ENCODE results near the gene COL1A1. TPM values are rescaled to one million over a fixed set of nuclear protein-coding genes. Genes with fewer than 3 reads are reported as not detected.

Gene COL1A1
- total and polyA plus RNA-seq, 2 experiments from 2014 or later, result 1,063 to 6,071 TPM

GRCh38 chr17:50152736-50153135 is 48.7 kb downstream of the COL1A1 start:
- Histone ChIP-seq H3K4me3 (no peak overlapping the region), H3K4me2 (peak overlapping the region; percentile 98), H2AFZ (peak overlapping the region; percentile 88)

GRCh38 chr17:50151937-50152547 is 49.4 kb downstream of the COL1A1 start:
- no peaks in the 10 kb centered on the region for H3K36me3 ChIP-seq (replicated peaks; ENCODE audit: insufficient read depth, low read depth)
- peak; percentile 91 for DNase-seq (ENCODE audit: low spot score)
- peak overlapping the region; percentile 21 for H3K4me3 ChIP-seq
- H4K20me1 ChIP-seq (ENCODE audit: insufficient read depth, poor library complexity, severe bottlenecking), result peaks cover 27% of the 10 kb centered on the region
- no peaks in the 10 kb centered on the region for H3K27me3 ChIP-seq
- H3K4me1 ChIP-seq (ENCODE audit: insufficient read depth), result peaks cover 21% of the 10 kb centered on the region
- no peaks in the 10 kb centered on the region for H3K9me2 ChIP-seq (replicated peaks; ENCODE audit: insufficient read depth)
- peak overlapping the region; percentile 88 for H2AFZ ChIP-seq
- peaks cover 36% of the 10 kb centered on the region for H3K79me2 ChIP-seq
- peak overlapping the region; percentile 98 for H3K4me2 ChIP-seq
- TF ChIP-seq CTCF (IDR thresholded peaks at IDR 0.05; ENCODE audit: poor library complexity) (no peak), EZH2phosphoT487 (IDR thresholded peaks at IDR 0.05; ENCODE audit: low read depth, severe bottlenecking, unreplicated experiment) (no peak), EZH2 (IDR thresholded peaks at IDR 0.05; ENCODE audit: borderline replicate concordance) (no peak)
- 6% methylated on average over 11 of the region's 12 CpGs for WGBS (ENCODE audit: low lambda C conversion rate, missing lambda C conversion rate)
- no peaks in the 10 kb centered on the region for H3K9me3 ChIP-seq (ENCODE audit: low read depth)
- H3K27ac ChIP-seq, result peak overlapping the region; percentile 83

More at GRCh38 chr17:50152736-50153135, 48.7 kb downstream of the COL1A1 start:
- peaks cover 20% of the 10 kb centered on the region for H4K20me1 ChIP-seq (ENCODE audit: insufficient read depth, poor library complexity, severe bottlenecking)
- H3K9me3 ChIP-seq (ENCODE audit: low read depth), result no peaks in the 10 kb centered on the region
- H3K4me1 ChIP-seq (ENCODE audit: insufficient read depth), result peaks cover 14% of the 10 kb centered on the region
- 81% methylated on average over 7 of the region's 7 CpGs for WGBS (ENCODE audit: low lambda C conversion rate, missing lambda C conversion rate)
- H3K79me2 ChIP-seq, result peaks cover 29% of the 10 kb centered on the region
- no peaks in the 10 kb centered on the region for H3K36me3 ChIP-seq (replicated peaks; ENCODE audit: insufficient read depth, low read depth)
- no peak for TF ChIP-seq EZH2phosphoT487 (IDR thresholded peaks at IDR 0.05; ENCODE audit: low read depth, severe bottlenecking, unreplicated experiment)
- no peak for TF ChIP-seq CTCF (IDR thresholded peaks at IDR 0.05; ENCODE audit: poor library complexity)
- no peak for TF ChIP-seq EZH2 (IDR thresholded peaks at IDR 0.05; ENCODE audit: borderline replicate concordance)
- no peak for DNase-seq (ENCODE audit: low spot score)
- H3K27me3 ChIP-seq, result no peaks in the 10 kb centered on the region
- H3K27ac ChIP-seq, result peak overlapping the region; percentile 83
- H3K9me2 ChIP-seq (replicated peaks; ENCODE audit: insufficient read depth), result no peaks in the 10 kb centered on the region

GRCh38 chr17:50151041-50151936 is 50.1 kb downstream of the COL1A1 start:
- Histone ChIP-seq H3K36me3 (replicated peaks; ENCODE audit: insufficient read depth, low read depth) (no peaks in the 10 kb centered on the region), H3K9me3 (ENCODE audit: low read depth) (no peaks in the 10 kb centered on the region), H3K4me3 (peak overlapping the region; percentile 98), H3K79me2 (peaks cover 44% of the 10 kb centered on the region), H3K27ac (peak overlapping the region; percentile 83), H3K4me2 (peak overlapping the region; percentile 98), H3K9me2 (replicated peaks; ENCODE audit: insufficient read depth) (no peaks in the 10 kb centered on the region), H4K20me1 (ENCODE audit: insufficient read depth, poor library complexity, severe bottlenecking) (peaks cover 35% of the 10 kb centered on the region), H3K4me1 (ENCODE audit: insufficient read depth) (peaks cover 29% of the 10 kb centered on the region), H2AFZ (peak overlapping the region; percentile 88), H3K27me3 (no peaks in the 10 kb centered on the region)
- WGBS (ENCODE audit: low lambda C conversion rate, missing lambda C conversion rate), result 2% methylated on average over 30 of the region's 40 CpGs
- DNase-seq (ENCODE audit: low spot score), result peak; percentile 96
- TF ChIP-seq CTCF (IDR thresholded peaks at IDR 0.05; ENCODE audit: poor library complexity), result peak; percentile 49
- no peak for TF ChIP-seq EZH2 (IDR thresholded peaks at IDR 0.05; ENCODE audit: borderline replicate concordance)

Measured in hepatocyte (in vitro differentiated cells).